HPDE6-E6E7 (cell line): ENCODE results near the gene FPR2.
"Not testable (repeated sequence)": the region's sequence is repeated elsewhere in the genome, so short reads cannot be mapped to it uniquely, and the experiment has no call there.

Experiments
- DNase-seq: peaks from one replicate; pipeline ENCODE4 v3.0.0; 2011; ENCODE audit warnings: missing footprints; ENCODE audit errors: extremely low spot score

FPR2 gene, protein sequence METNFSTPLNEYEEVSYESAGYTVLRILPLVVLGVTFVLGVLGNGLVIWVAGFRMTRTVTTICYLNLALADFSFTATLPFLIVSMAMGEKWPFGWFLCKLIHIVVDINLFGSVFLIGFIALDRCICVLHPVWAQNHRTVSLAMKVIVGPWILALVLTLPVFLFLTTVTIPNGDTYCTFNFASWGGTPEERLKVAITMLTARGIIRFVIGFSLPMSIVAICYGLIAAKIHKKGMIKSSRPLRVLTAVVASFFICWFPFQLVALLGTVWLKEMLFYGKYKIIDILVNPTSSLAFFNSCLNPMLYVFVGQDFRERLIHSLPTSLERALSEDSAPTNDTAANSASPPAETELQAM

DNA sequence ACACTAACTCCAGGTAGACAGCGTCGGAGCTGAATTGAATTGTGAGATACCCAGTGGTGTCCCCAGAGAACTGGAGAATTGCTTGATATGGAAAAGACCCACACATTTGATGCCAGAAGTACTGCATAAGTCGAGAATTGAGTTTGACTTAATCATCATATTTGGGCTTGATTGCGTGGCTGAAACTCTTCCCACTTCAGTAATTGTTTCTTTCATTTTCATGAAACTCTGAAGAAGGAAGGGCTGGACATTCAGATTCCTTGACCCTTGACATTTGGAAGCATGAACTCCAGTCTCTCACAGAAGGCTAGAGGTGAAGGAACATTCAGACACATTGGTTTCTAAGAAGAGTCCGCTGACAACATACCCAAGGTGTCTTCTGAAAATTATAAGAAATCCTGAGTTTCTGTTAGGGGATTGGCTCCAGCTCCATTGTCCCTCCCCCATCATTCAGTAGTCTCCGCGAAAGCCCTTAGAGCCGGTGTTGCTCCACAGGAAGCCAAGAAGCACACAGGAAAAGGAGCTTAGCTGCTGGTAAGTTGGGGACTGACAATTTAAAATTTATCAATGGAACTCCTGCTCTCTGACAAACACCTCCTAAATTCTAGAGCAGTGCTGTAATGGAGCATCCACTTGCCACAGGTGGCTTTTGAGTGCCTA is at the start of gene FPR2:
Gene FPR2 (plus strand): TSS at position 484 of the 660 bp plus-strand sequence. CDS start 7,479 bp downstream, outside the sequence.
- no peak for DNase-seq

DNA sequence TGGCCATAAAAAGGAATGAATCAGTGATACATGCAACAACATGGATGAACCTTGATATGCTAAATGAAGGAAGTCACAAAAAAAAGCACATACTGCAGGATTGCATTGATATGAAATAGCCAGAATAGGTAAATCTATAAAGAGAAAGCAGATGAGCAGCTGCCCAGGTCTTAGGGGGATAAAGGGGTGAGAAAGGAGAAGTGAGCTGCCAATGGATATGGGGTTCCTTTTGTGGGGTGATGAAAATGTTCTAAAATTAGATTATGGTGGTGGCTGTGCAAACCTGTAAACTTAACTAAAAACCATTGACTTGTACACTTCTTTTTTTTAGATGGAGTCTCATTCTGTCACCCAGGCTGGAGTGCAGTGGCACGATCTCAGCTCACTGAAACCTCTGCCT is 49.3 kb upstream of the FPR2 start:
- no peak for DNase-seq

DNA sequence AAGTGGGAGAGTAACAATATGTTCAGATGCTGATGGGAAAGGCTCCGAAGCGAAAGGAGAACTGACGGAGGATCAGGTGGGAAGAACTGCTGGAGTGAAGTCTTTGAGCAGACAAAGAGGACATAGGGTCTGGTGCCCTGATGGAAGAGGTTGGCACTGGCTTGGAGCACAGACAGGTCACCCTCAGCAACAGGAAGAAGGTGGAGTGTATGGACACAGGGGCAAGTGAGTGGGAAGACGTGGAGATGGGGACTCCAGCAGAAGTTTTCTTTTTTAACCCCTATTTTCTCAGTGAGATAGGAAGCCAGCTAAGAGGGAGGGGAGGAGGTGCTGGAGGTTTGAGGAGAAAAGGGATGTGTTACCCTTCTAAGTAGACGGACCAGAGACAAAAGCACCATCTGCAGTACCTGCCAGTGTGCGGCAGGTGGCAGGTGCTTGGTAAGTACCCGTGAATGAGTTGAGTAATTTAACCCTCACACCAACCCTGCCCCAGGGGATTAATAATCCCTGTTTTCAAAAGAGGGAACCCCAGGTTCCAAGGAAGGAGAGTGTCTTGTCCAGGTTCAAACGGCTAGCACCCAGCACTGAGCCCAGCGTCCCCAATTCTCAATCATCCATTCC is 48.4 kb upstream of the FPR2 start:
- peak; percentile 71 for DNase-seq

DNA sequence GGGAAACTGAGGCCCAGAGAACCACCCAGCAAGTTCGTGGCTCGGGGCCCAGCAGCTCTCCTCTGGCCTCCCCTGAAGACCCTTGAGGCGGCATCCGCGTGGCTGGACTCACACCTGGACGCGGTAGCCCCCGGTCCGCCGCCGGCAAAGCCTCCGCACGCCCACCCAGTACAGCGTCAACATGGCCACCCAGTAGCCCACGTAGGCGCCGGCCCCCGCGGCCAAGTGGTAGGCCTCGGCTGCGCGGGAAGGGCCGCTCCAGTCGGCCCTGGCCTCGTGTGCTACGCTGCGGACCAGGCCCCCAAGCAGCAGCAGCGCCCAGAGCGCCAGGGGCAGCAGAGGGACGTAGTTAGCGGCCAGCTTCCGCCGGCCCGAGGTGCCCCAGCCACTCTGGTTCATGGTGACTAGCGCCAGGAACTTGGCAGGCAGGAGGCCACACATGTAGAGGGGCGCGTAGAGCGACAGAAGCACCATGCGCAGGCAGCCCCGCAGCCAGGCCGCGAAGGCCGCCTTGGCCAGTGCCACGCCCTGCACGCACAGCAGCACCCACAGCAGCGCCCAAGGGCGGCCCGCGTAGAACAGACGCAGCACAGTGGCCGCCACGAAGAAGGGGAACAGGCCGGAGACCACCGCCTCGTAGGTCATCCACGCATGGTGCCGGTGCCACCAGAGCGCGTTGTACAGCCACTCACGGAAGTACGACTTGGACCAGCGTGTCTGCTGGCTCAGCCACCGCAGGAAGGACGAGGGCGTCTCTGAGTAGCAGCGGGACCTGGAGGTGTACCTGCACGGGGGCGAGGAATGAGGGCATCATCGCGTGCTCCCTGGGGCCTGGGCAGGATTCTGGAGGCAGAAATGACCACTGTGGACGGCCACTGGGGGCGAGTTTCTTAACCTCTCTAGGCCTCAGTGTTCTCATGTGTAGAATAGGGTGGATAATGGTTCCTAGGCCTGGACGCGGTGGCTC is 47.4 kb upstream of the FPR2 start:
- DNase-seq, result no peak

DNA sequence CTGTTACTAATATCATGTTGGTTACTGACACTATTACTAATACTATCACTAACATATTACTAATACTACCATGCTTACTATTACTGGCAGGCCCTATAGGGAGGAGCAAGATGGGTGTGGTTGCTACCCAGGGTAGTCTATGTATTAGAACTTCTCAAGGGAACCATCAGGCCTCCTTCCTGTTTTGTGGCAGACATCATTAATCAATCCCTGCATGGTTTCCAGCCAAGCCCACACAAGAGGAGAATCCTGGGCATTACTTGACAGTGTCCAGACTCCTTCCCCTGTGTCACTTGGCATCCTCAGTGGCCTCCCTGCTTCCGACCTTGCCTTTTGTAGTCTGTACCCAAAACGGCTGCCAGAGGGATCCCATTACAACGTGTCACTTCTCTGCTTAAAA is 46.1 kb upstream of the FPR2 start:
- no peak for DNase-seq

DNA sequence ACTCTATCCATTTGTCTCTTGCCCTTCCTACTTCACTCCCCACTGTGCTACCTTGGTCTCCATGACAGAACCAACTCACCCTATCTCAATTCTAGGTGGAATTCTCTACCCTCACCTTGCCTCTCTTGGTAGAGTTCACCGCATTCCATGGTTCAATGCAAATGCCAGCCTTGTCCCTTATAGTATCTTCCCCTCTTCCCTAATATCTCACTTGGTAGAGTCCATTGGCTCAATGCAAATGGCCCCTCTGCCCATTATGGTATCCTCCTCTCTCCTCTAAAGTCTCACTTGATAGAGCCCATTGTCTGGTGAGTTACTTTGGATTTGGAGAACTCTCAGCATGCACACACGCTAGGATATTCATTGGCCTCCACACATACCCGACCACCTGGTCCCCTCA is 45.1 kb upstream of the FPR2 start:
- no peak for DNase-seq

DNA sequence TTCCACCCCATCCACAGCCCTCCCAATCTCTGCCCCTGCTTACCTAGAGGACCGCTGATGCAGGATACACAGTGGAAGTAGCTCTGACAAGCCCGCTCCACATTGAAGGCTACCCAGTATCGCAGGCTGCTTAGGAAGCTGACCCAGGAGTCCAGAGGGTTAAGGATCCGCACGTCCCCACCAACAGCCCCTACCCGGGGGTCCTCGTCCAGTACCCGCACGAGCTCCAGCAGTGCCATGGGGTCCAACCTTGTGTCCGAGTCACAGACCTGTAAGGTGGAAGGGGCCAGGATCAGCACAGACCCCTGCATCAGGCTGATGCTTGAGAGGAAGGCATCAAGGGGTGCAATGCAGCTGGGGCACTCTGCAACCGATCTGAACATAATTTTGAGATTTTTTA is 44.1 kb upstream of the FPR2 start:
- DNase-seq, result no peak

DNA sequence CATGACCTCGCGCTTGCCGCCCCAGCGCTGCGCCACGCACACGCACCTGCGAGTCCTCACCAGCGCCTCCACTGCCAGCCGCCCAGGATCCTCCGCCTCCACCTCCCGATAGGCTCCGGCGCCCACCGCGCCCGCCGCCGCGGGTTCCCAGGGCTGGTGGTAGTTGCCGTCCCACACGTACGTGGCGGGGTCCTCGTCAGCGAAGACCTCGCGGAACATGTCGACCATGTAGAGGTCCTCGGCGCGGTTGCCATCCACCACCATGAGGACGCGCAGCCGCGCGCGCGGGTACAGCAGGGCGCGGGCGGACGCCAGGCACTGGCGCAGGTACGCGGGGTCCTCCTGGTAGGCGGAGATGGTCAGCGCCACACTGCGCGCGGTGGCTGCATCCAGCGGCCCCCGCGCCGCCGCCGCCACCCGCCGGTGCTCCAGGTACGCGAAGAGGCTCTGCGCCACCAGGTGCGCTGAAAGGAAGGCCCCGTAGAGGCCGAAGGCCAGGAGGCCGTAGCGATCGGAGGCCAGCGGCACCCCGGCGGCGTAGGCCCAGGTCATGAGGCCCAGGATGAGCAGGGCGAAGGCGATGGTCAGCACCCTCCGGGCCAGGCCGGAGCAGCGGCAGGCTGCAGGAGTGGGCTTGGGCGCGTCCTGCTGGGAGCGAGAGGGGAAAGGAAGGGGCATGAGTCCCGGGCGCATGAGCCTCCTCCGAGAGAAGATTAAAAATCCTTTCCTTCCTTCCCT is 41.6 kb upstream of the FPR2 start:
- no peak for DNase-seq

DNA sequence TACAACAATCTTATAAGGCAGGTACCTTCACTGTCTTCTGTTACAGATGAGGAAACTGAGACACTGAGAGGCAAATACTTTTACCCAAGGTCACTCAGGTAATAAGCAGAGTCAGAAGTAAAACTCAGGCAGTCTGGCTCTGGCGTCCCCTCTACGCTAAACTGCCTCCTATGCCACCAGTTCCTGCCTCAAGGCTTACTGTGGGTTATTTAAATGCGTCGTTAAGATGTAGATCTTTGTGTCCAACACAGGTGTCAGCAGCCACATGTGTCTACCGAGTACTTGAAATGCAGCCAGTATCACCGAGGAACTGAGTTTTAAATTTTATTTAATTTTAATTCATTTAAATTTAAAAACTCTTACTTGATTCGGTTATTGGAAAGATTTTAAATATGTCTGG is 39.1 kb upstream of the FPR2 start:
- no peak for DNase-seq

DNA sequence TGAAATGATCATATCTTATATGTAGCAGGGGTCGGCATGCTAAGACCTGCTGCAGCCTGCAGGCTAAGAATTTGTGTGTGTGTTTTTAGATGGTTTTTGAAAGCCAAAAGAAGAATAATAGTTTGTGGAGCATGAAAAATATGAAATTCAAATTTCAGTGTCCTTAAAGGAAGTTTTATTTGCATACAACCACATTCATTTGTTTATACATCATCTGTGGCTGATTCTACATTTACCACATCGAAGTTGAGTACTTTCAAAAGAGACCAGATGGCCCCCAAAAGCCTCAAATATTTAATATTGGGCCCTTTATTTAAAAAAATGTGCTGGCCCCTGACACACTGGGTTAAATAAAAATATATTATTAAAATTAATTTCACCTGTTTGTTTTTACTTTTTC is 38.5 kb upstream of the FPR2 start:
- no peak for DNase-seq

DNA sequence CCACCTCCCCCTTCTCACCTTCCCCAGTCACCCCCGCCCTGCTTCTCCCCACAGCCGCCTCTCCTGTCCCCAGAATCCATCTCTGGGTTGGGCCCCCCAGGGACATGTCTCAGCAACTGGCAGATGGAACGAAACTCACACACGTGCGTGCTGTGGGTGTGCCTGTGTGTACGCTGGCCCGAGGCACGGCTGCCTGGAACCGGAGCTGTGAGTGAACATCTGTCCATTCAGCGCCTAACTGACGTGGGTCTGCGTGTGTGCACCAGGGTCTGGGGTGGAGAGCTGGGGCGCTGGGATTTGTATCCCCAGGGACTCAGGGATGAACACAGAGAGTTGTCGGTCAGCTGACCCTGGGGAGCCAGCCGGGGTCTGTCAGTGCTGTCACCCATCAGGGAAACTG is 36.4 kb upstream of the FPR2 start:
- DNase-seq, result no peak

DNA sequence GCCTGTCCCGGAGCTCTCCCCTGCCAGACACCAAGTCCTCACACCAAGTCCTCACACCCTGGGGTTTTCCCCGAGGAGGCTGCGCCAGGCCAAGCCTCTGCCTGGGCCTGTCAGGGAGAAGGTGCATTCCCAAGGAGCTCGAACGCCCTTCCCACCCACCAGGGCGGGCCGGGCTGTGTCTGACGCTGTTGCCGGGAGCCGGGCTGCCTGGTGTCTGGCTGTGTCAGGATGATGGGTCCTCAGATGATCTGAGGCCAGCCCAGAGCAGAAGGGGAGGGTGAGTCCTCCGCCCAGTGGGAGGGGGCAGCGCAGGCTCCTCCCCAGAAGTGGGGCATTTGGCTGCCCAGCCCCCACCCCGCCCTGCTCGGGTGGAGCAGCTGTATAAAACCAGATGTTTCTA is 34.9 kb upstream of the FPR2 start:
- DNase-seq, result peak; percentile 96

DNA sequence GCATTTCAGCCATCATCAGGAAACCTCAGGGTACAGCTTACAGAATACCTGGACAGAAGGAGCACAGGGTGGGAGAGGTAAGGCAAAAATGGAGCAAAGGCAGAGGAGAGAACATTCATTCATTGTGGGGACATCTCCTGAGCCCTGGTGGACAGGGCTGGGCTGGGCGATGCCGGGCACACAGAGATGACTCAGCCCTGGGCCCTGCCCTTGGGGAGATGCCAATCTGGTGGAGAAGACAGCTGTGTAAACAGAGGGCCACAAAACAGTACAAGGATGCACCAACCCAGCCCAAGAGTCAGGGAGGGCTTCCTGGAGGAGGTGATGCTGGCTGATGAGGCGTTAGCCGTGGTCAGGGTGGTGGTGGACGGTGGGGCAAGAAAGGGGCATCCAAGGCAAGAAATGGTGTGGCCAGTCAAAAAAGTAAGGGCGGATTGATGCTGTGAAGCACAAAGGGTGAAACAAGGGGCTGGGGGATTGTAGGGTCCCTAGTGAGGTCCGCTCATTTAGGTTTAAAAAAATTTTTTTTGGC is 33.6 kb upstream of the FPR2 start:
- DNase-seq, result no peak

DNA sequence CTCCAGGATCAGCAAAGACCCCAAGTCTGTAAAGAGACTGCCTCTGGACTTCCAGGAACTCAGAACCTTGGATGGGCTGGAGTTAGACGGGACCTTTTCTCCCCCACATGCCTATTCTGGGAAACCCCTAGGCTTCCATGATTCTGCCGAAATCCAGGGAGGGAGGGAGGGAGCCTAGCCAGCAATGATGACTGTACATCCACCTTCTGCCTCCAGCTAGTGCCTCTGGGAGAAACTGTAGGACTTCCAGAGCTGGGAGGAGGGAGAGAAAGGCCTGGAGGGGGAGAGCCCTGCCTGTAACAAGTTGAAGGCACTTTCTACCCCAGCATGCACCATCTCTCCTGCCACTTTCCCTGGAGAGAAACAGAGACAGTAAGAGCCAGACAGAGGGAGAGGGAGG is 31.2 kb upstream of the FPR2 start:
- no peak for DNase-seq

DNA sequence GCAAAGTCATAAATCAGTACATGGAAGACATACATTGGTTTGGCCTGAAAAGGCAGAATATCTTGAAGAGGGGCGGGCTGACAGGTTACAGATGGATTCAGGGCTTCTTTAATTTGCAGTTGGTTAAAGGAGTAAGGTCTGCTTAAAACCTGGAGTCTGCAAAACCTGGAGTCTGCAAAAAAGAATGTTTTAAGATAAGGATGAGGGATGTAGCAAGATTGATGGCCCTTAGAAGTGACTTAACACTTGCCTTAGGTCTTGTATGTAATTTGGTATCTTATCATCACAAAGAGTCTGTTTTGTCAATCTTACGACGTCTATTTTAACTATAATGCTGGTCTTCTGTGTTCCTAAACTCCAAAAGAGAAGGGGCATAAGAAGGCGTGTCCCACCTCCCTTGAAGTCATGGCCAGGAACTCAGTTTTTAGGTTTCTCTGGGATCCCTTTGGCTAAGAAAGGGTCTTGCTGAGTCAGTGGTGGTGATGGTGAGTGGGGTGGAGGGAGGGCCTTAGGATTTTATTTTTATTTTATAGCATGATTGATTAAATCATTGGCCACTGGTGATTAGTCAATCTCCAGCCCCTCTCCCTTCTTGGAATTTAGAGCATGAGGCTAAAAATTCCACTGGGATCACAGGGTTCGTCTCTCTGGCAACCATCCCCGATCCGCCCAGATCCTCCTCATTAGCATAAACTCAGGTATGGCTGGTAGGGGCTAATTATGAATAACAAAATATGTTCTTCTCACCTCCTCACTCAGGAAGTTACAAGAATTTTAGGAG is 27.0 kb upstream of the FPR2 start:
- no peak for DNase-seq

DNA sequence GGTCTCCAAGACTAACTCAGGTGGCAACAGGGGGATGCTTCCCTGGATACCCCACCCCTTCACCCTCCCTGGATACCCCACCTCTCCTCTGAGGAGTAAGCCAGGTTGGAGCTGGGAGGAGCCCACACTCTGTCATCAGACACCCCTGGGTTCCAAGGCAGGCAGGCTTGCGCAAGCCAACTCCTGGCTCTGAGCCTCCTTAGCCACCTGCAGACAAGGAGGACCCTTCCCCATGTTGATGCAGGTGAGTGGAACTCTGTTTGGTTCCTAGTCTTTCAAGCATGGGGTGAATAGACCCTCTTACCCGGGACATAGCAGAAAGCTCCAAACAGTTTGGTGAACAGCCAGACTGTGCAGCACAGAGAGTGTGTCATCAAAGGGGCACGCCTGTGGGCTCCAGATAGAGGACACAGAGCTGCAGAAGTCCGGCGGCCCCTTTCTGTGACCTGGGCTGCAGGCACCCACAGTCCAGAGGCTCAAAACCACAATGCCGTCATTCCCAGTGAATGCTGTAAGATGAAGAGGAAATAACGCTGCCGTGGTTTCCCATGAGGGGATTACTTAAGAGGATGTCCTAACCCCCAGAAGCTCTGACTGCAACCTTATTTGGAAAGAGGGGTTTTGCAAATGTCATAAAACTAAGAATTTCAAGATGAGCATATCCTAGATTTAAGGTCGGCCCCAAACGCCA is 25.1 kb upstream of the FPR2 start:
- DNase-seq, result no peak

DNA sequence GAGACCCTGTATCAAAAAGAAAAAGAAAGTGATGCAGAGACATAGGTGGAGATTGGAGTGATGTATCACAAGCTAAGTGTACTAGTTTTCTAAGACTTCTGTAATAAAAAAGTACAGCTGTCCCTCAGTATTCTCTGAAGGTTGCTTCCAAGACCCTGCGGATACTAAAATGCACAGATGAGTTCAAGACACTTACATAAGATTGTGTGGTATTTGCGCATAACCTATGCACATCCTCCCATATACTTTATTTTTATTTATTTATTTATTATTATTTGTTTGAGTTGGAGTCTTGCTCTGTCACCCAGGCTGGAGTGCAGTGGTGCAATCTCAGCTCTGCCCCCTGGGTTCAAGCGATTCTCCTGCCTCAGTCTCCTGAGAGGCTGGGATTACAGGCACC is 23.6 kb upstream of the FPR2 start:
- no peak for DNase-seq

DNA sequence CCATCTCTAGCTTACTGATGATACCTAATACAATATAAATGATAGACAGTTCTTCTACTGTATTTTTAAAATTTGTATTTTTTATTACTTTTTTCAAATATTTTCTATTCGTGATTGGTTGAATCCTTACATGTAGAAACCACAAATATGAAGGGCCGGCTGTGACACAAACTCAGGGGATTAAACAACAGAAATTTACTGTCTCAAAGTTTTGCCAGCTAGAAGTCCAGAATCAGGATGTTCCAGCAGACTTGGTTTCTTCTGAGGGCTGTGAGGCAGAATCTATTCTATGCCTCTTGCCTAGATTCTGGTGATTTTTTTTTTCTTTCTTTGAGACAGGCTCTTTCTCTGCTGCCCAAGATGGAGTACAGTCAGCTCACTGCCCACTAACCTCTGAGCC is 23.1 kb upstream of the FPR2 start:
- no peak for DNase-seq

DNA sequence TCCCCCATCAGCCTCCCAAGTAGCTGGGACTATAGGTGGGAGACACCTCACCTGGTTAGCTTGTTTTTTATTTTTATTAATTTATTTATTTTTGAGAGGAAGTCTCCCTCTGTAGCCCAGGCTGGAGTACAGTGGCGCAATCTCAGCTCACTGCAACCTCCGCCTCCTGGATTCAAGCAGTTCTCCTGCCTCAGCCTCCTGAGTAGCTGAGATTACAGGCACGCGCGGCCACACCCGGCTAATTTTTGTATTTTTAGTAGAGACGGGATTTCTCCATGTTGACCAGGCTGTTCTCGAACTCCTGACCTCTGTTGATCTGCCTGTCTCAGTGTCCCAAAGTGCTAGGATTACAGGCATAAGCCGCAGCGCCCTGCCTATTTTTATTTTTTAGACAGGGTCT is 22.5 kb upstream of the FPR2 start:
- not testable (repeated sequence) for DNase-seq
